Psoas muscle (tissue), 8 donors: ENCODE results near the gene PROKR2. TPM values are rescaled to one million over a fixed set of nuclear protein-coding genes. Genes with fewer than 3 reads are reported as not detected.

Experiments used
- ATAC-seq, 4 donors: fragments of 200-7000 bp; cut with Tn5 transposase; one replicate each; pipeline ENCODE4 v1.9.1; 2020; ENCODE audit warnings: moderate library complexity in 3 of 4, mild to moderate bottlenecking in 2 of 4
- DNase-seq, 2 donors: peaks; one replicate each; pipeline ENCODE4 v3.0.0-alpha.2; 2020
- H3K27ac ChIP-seq: fragments of 200-600 bp; one replicate; pipeline ENCODE4 v1.8.0; 2022
- H3K27me3 ChIP-seq, 3 donors: fragments of 200-600 bp in 1 of 3; one replicate each; pipeline versions ENCODE4 v1.6.1 to v1.8.0; 2013 to 2022; ENCODE audit warnings: low read length in 2 of 3, mild to moderate bottlenecking in 2 of 3, moderate library complexity in 1 of 3; ENCODE audit not compliant: insufficient read depth in 3 of 3
- H3K36me3 ChIP-seq, 2 donors: fragments of 200-600 bp in 1 of 2; one replicate each; pipeline versions ENCODE4 v1.6.1 to v1.8.0; 2013 to 2022; ENCODE audit warnings: low read depth in 1 of 2, mild to moderate bottlenecking in 1 of 2, moderate library complexity in 1 of 2; ENCODE audit not compliant: insufficient read depth in 1 of 2
- H3K4me1 ChIP-seq: fragments of 200-600 bp; one replicate; pipeline ENCODE4 v1.8.0; 2022
- H3K4me3 ChIP-seq: fragments of 200-600 bp; one replicate; pipeline ENCODE4 v1.8.0; 2022; ENCODE audit warnings: mild to moderate bottlenecking
- H3K9me3 ChIP-seq: fragments of 200-600 bp; one replicate; pipeline ENCODE4 v1.8.0; 2022
- WGBS, 3 donors: extraction: QIAGEN DNeasy Blood & Tissue Kit; methylation state at CpG; one replicate each; pipeline versions ENCODE4 v1.1.6 to v1.1.7; 2013; 5-methylcytosine and 5-hydroxymethylcytosine counted together
- intact Hi-C, 2 donors: fragments of 100-400 bp; cut with DNase I; formaldehyde crosslinking; loops; one replicate each; pipeline versions ENCODE4 v1.11.0 to v1.14.2; 2022
- polyA plus RNA-seq, 3 donors: library from polyadenylated mRNA; stranded (reverse); fragments of 200-250 nt; gene quantifications; one replicate each; pipeline ENCODE4 v1.2.3, GENCODE V29; 2013
- total RNA-seq, 4 donors: library from RNA; stranded (reverse); fragmentation: NEBNext Ultra II Directional in 2 of 4; extraction: Animal tissue kit (Norgen Biotek cat#: 25700) in 2 of 4; gene quantifications; one replicate each; pipeline versions ENCODE4 v1.2.1 to v1.2.4, GENCODE V29; 2021 to 2023
- TF ChIP-seq, protein P1 (sequence below): fragments of 200-600 bp; IDR thresholded peaks from one replicate; pipeline ENCODE4 v1.8.0; 2022; ENCODE audit warnings: antibody characterized with exemption
- donor health status: healthy with polysubstance abuse.
- donor health status: DM: no; HTN: no; CAD: no; lungs with moderate emphysema.
- donor health status: Bipolar disorder and iron deficiency.
- donor health status: healthy.
- donor health status: DM: yes; HTN: yes; CAD: no.
- donor health status: DM: no; HTN: no; CAD: no.
- donor health status: DM: no; HTN: no; CAD: no.
- donor health status: DM: yes; HTN: yes; CAD: no.

PROKR2 gene
- total and polyA plus RNA-seq, 7 donors: not detected

DNA sequence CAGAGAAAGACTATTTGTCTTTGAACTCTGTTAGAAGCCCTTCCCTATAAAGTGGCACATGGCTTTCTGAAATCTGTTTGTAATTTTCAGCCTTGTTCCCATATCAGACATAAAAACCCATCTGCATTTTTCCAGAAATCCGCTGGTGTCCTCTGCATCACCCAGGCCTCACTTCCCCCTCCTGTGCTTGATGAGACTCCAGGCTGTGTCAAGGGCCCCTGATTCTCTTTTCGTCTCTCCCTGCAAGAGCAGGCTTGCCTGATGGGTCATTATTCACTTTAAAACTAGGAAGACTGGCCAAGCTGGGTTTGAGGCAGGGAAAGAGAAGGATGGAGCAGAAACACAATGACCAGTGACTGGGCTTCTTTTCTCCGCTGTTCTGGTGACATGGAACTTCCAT, 10.6 kb upstream of the PROKR2 start:
- 60 to 66% (median 65%) methylated on average over 3 of the region's 3 CpGs for WGBS, 3 donors
- intact Hi-C loops: no loop called here
- Histone ChIP-seq H3K27me3 (no peaks in the 10 kb centered on the region), H3K4me1 (no peaks in the 10 kb centered on the region), H3K4me3 (no peak overlapping the region), H3K27ac (no peak overlapping the region), H3K36me3 (no peaks in the 10 kb centered on the region), H3K9me3 (no peaks in the 10 kb centered on the region)
- no peak for DNase-seq
- ATAC-seq: no peak
- TF ChIP-seq, protein P1, sequence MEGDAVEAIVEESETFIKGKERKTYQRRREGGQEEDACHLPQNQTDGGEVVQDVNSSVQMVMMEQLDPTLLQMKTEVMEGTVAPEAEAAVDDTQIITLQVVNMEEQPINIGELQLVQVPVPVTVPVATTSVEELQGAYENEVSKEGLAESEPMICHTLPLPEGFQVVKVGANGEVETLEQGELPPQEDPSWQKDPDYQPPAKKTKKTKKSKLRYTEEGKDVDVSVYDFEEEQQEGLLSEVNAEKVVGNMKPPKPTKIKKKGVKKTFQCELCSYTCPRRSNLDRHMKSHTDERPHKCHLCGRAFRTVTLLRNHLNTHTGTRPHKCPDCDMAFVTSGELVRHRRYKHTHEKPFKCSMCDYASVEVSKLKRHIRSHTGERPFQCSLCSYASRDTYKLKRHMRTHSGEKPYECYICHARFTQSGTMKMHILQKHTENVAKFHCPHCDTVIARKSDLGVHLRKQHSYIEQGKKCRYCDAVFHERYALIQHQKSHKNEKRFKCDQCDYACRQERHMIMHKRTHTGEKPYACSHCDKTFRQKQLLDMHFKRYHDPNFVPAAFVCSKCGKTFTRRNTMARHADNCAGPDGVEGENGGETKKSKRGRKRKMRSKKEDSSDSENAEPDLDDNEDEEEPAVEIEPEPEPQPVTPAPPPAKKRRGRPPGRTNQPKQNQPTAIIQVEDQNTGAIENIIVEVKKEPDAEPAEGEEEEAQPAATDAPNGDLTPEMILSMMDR: no peak

DNA sequence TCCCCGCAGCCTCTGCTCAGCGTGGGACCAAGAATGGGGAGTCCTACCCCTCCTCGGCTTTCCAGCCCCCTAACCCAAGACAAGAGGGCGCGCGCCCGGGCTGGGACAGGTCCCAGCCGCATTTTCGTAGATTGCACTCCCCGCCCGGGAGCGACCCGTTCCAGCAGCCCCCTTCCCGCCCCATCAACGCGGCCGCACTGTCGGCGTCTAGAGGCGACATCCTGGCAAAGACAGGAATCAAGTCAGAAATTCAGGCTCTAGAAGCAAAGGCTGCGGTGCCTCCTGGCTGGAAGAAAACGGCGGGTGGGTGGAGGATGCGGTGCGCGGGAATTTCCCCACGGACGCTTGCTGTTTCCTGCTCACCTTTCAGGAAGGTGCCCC, 957 bp downstream of the PROKR2 start:
- DNase-seq (no peak), ATAC-seq (no peak)
- TF ChIP-seq, protein P1: no peak
- H3K27ac ChIP-seq: no peak overlapping the region
- intact Hi-C loops: no loop called here
- no peaks in the 10 kb centered on the region for H3K9me3 ChIP-seq
- no peaks in the 10 kb centered on the region for H3K36me3 ChIP-seq
- H3K4me3 ChIP-seq: no peak overlapping the region
- 0 to 2% (median 1%) methylated on average over 28 of the region's 28 CpGs for WGBS, 3 donors
- no peaks in the 10 kb centered on the region for H3K4me1 ChIP-seq
- peaks cover 0 to 42% (median 20%) of the 10 kb centered on the region in 3 donors for H3K27me3 ChIP-seq

DNA sequence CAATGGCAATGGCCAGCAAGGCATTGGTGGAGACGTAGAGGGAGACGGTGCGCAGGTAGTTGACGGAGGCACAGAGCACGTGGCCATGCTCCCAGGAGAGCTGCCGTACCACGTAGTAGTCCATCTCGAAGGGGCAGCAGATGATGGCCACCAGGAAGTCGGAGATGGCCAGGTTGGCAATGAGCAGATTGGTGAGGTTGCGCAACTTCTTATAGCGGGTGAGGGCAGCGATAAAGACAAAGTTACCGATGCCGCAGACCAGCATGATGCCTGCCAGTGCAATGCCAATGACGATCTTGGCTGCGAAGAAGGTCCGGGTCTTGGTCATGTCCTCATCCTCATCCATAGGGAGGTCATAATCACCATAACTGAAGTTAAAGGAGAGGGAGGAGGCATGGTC, 2.8 kb downstream of the PROKR2 start:
- no peak for DNase-seq
- WGBS, 3 donors: 91 to 96% (median 94%) methylated on average over 17 of the region's 17 CpGs

DNA sequence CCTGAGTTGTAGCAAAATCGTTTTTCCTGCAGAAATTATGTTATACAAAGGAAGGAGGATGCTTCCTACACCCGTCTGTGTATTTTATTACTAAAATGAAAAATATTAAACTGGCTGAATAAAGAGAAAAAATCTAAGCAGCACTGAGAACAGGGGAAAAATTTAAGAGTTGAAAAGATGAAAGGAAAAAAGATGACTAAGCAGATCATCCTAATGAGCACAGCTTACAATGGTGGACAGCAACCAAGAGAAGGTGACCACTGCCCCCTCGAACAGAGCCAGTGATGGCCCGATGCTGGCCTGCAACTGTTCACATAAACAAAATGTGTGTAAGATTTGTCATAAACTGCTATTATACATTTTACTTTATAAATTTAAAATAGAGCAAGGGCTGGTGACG, 4.2 kb downstream of the PROKR2 start:
- TF ChIP-seq, protein P1: no peak
- H3K36me3 ChIP-seq: no peaks in the 10 kb centered on the region
- H3K4me1 ChIP-seq: no peaks in the 10 kb centered on the region
- peaks cover 2% of the 10 kb centered on the region for H3K9me3 ChIP-seq
- DNase-seq (no peak), ATAC-seq (no peak)
- intact Hi-C loops: no loop called here
- no peak overlapping the region for H3K27ac ChIP-seq
- WGBS, 3 donors: 74 to 77% (median 74%) methylated on average over 5 of the region's 5 CpGs
- H3K4me3 ChIP-seq: no peak overlapping the region
- H3K27me3 ChIP-seq: peaks cover 0 to 28% (median 13%) of the 10 kb centered on the region in 3 donors

More for the DNA sequence above, 2.8 kb downstream of the PROKR2 start:
- Histone ChIP-seq H3K4me3 (no peak overlapping the region), H3K36me3 (no peaks in the 10 kb centered on the region), H3K4me1 (no peaks in the 10 kb centered on the region), H3K9me3 (no peaks in the 10 kb centered on the region), H3K27me3 (peaks cover 0 to 42% (median 20%) of the 10 kb centered on the region in 3 donors), H3K27ac (no peak overlapping the region)
- ATAC-seq: no peak
- TF ChIP-seq, protein P1: no peak
- intact Hi-C loops: no loop called here

DNA sequence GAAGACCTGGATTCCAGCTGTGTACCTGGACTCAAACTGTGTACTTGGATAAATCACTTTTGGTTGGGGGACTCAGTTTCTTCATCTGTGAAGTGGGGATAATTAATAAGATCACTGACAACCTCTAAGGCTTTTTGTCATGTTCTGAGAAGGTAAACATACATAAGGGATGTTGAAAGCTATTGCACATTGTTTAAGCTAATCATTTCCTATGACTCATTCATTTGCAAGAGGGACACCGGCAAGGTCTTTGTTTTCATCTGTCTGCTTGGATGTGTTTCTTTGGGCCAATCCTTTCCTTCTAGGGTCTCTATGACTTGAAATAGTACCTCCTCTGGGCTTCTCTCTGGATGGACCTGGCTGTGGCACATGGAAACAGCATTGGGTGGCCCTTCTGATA, 6.8 kb downstream of the PROKR2 start:
- DNase-seq (no peak), ATAC-seq (no peak)
- TF ChIP-seq, protein P1: no peak
- H3K27me3 ChIP-seq: peaks cover 0 to 7% (median 3%) of the 10 kb centered on the region in 3 donors
- H3K9me3 ChIP-seq: peaks cover 2% of the 10 kb centered on the region
- no peaks in the 10 kb centered on the region for H3K36me3 ChIP-seq
- H3K27ac ChIP-seq: no peak overlapping the region
- 91 to 96% (median 95%) methylated on average over 1 of the region's 1 CpG for WGBS, 3 donors
- no peak overlapping the region for H3K4me3 ChIP-seq
- no peaks in the 10 kb centered on the region for H3K4me1 ChIP-seq
- intact Hi-C loops: no loop called here
